Kidney (tissue), 14 donors: ENCODE data around the gene ATP6V1A. TPM values are rescaled to one million over a fixed set of nuclear protein-coding genes. Genes with fewer than 3 reads are reported as not detected.
A peak's percentile ranks its signal among the peaks of the same experiment; 100 is the strongest.

Experiments used
- DNase-seq, 5 donors: peaks; one replicate each; pipeline ENCODE4 v3.0.0-alpha.2; 2013 to 2020
- FAIRE-seq: peaks from 2 replicates; lab custom pipeline; 2012; peaks lifted over from hg19 to GRCh38; lab: Jason Lieb, UNC
- H3K27ac ChIP-seq, 2 donors: one replicate each; pipeline ENCODE4 v1.7.0; 2013; ENCODE audit warnings: low read depth in 2 of 2, low read length in 2 of 2, inconsistent platforms in 1 of 2
- H3K27me3 ChIP-seq: one replicate; pipeline ENCODE4 v1.7.1; 2013; ENCODE audit warnings: low read length, inconsistent platforms; ENCODE audit not compliant: control insufficient read depth, insufficient read depth
- H3K36me3 ChIP-seq, 3 donors: one replicate each; pipeline versions ENCODE4 v1.7.0 to v1.7.1; 2013; ENCODE audit warnings: low read length in 3 of 3, control low read depth in 1 of 3, inconsistent platforms in 1 of 3; ENCODE audit not compliant: insufficient read depth in 3 of 3, control insufficient read depth in 2 of 3
- H3K4me1 ChIP-seq, 3 donors: one replicate each; pipeline versions ENCODE4 v1.7.0 to v1.7.1; 2013; ENCODE audit warnings: low read length in 3 of 3, inconsistent platforms in 1 of 3, low read depth in 1 of 3; ENCODE audit not compliant: control insufficient read depth in 2 of 3, insufficient read depth in 2 of 3
- H3K4me3 ChIP-seq, 3 donors: one replicate each; pipeline versions ENCODE4 v1.7.0 to v1.8.1; 2013; ENCODE audit warnings: low read length in 3 of 3, control low read depth in 1 of 3, inconsistent platforms in 1 of 3
- H3K9ac ChIP-seq, 3 donors: one replicate each; pipeline versions ENCODE4 v1.7.0 to v1.7.1; 2013; ENCODE audit warnings: low read length in 3 of 3, control low read depth in 1 of 3, inconsistent platforms in 1 of 3
- H3K9me3 ChIP-seq, 3 donors: one replicate each; pipeline versions ENCODE4 v1.7.0 to v1.7.1; 2013; ENCODE audit warnings: low read length in 3 of 3, control low read depth in 1 of 3, inconsistent platforms in 1 of 3; ENCODE audit not compliant: control insufficient read depth in 2 of 3, insufficient read depth in 1 of 3
- CTCF ChIP-seq: IDR thresholded peaks from 3 replicates; pipeline ENCODE4 v1.5.1; 2012; ENCODE audit warnings: mild to moderate bottlenecking, moderate library complexity, borderline replicate concordance; ENCODE audit not compliant: insufficient read depth; ENCODE audit errors: extremely low read depth
- intact Hi-C: fragments of 100-400 bp; cut with DNase I; formaldehyde crosslinking; loops from one replicate; pipeline ENCODE4 v1.11.1; 2022
- polyA plus RNA-seq: library from polyadenylated mRNA; stranded (reverse); fragments of 350-450 nt; fragmentation: Illumina TruSeq; extraction: RNeasy Lipid Tissue Mini Kit (QIAGEN cat#74804); gene quantifications from one replicate; pipeline ENCODE4 v1.2.3, GENCODE V29; 2014; ENCODE audit warnings: low read depth, low replicate concordance; ENCODE audit not compliant: insufficient read depth
- total RNA-seq: library from RNA; stranded (reverse); fragmentation: NEBNext Ultra II Directional; extraction: Animal tissue kit (Norgen Biotek cat#: 25700); gene quantifications from one replicate; pipeline ENCODE4 v1.2.1, GENCODE V29; 2021
- donor health status: control.
- donor health status: control.
- donor health status: control.
- donor health status: control.
- donor health status: control.
- donor health status: DM: yes; HTN: yes; CAD: no.
- donor health status: Normal renal cell carcinoma (clear cell type).

Gene ATP6V1A
- total and polyA plus RNA-seq, 2 donors from 2014 or later: 87.1 to 172 TPM

GRCh38 chr3:113698213-113698742 is 48.6 kb upstream of the ATP6V1A start:
- H3K4me1 ChIP-seq: peaks cover 5 to 26% (median 9%) of the 10 kb centered on the region in 3 donors
- H3K4me3 ChIP-seq: peak overlapping the region in 2 of 3 donors; percentile 83 to 96
- DNase-seq (no peak), FAIRE-seq (no peak)
- TF ChIP-seq CTCF: no peak
- peak overlapping the region in 1 of 3 donors; percentile 16 for H3K9ac ChIP-seq
- no peaks in the 10 kb centered on the region for H3K27me3 ChIP-seq
- no peaks in the 10 kb centered on the region for H3K36me3 ChIP-seq
- H3K9me3 ChIP-seq: no peaks in the 10 kb centered on the region
- no peak overlapping the region for H3K27ac ChIP-seq
- intact Hi-C loops: no loop called here

GRCh38 chr3:113698956-113699355 is 47.9 kb upstream of the ATP6V1A start:
- intact Hi-C loops: no loop called here
- FAIRE-seq (no peak), DNase-seq (peak in 2 of 5 donors; percentile 37 to 59)
- Histone ChIP-seq H3K4me3 (peak overlapping the region in 2 of 3 donors; percentile 20 to 53), H3K9ac (peak overlapping the region in 1 of 3 donors; percentile 53), H3K9me3 (no peaks in the 10 kb centered on the region), H3K27me3 (no peaks in the 10 kb centered on the region), H3K36me3 (no peaks in the 10 kb centered on the region), H3K27ac (no peak overlapping the region), H3K4me1 (peaks cover 5 to 20% (median 7%) of the 10 kb centered on the region in 3 donors)
- no peak for TF ChIP-seq CTCF

- Histone ChIP-seq H3K9ac (no peak overlapping the region), H3K4me3 (no peak overlapping the region), H3K27ac (no peak overlapping the region), H3K36me3 (no peaks in the 10 kb centered on the region), H3K4me1 (no peaks in the 10 kb centered on the region), H3K9me3 (no peaks in the 10 kb centered on the region), H3K27me3 (no peaks in the 10 kb centered on the region)
- intact Hi-C loops: no loop called here
- TF ChIP-seq CTCF: no peak
- FAIRE-seq: no peak
- no peak for DNase-seq
These were observed 39.0 kb upstream of the ATP6V1A start for GRCh38 chr3:113707835-113708234.

- H3K27me3 ChIP-seq: no peaks in the 10 kb centered on the region
- TF ChIP-seq CTCF: no peak
- FAIRE-seq (no peak), DNase-seq (no peak)
- no peak overlapping the region for H3K4me3 ChIP-seq
- no peak overlapping the region for H3K27ac ChIP-seq
- H3K9me3 ChIP-seq: no peaks in the 10 kb centered on the region
- H3K9ac ChIP-seq: no peak overlapping the region
- intact Hi-C loops: no loop called here
- H3K4me1 ChIP-seq: peaks cover 0 to 9% (median 0%) of the 10 kb centered on the region in 3 donors
- no peaks in the 10 kb centered on the region for H3K36me3 ChIP-seq
These were observed 34.7 kb upstream of the ATP6V1A start for GRCh38 chr3:113712129-113712528.
